H1 (cell line): ENCODE data around the gene CDC40. TPM values are rescaled to one million over a fixed set of nuclear protein-coding genes. Genes with fewer than 3 reads are reported as not detected.
A peak's percentile ranks its signal among the peaks of the same experiment; 100 is the strongest.

Source experiments
- ASH2L ChIP-seq: fragments of 200-600, 300-600 bp; sonication (generic); IDR thresholded peaks from one replicate; pipeline ENCODE4 v1.7.1; 2017; ENCODE audit warnings: low read length
- ATF3 ChIP-seq: IDR thresholded peaks from 2 replicates; pipeline ENCODE4 v1.6.1; 2011; ENCODE audit warnings: low read depth, mild to moderate bottlenecking, low read length; ENCODE audit not compliant: insufficient read depth
- BCL11A ChIP-seq, 2 experiments: IDR thresholded peaks; one replicate each; pipeline ENCODE4 v1.6.1; 2011; ENCODE audit warnings: low read depth in 2 of 2, low read length in 2 of 2, mild to moderate bottlenecking in 2 of 2
- BRCA1 ChIP-seq: IDR thresholded peaks from 2 replicates; pipeline ENCODE4 v1.6.1; 2012; ENCODE audit warnings: low read depth, low read length, improper control_type of control experiment
- CEBPB ChIP-seq: IDR thresholded peaks from 2 replicates; pipeline ENCODE4 v1.6.1; 2012; ENCODE audit warnings: low read depth, low read length
- CHD1 ChIP-seq: IDR thresholded peaks from 2 replicates; pipeline ENCODE4 v1.6.1; 2012; ENCODE audit warnings: low read depth, low read length, improper control_type of control experiment
- CHD2 ChIP-seq: IDR thresholded peaks from 2 replicates; pipeline ENCODE4 v1.6.1; 2012; ENCODE audit warnings: low read length, improper control_type of control experiment
- CREB1 ChIP-seq: IDR thresholded peaks from 2 replicates; pipeline ENCODE4 v1.6.1; 2012; ENCODE audit warnings: inconsistent platforms
- CTCF ChIP-seq, 3 experiments: IDR thresholded peaks; 1 replicate in 2 of 3; 2 replicates in 1 of 3; pipeline versions ENCODE4 v1.5.1 to v1.6.1; 2011; ENCODE audit warnings: low read length in 3 of 3, mild to moderate bottlenecking in 3 of 3, inconsistent platforms in 2 of 3, low read depth in 1 of 3, moderate library complexity in 1 of 3; ENCODE audit not compliant: insufficient read depth in 1 of 3; ENCODE audit errors: control extremely low read depth in 1 of 3
- E2F6 ChIP-seq: IDR thresholded peaks from 2 replicates; pipeline ENCODE4 v1.6.1; 2012; ENCODE audit warnings: inconsistent platforms
- FOSL1 ChIP-seq: IDR thresholded peaks from 2 replicates; pipeline ENCODE4 v1.6.1; 2011; ENCODE audit warnings: mild to moderate bottlenecking, low read depth, low read length, moderate library complexity; ENCODE audit not compliant: insufficient read depth
- HDAC6 ChIP-seq: IDR thresholded peaks from one replicate; pipeline ENCODE4 v1.7.1; 2012; ENCODE audit warnings: low read depth, mild to moderate bottlenecking, inconsistent platforms, low read length, moderate library complexity
- KDM5A ChIP-seq: fragments of 200-600 bp; IDR thresholded peaks from 2 replicates; pipeline ENCODE4 v1.7.1; 2012; ENCODE audit warnings: mild to moderate bottlenecking, low read length, inconsistent platforms, mixed read lengths
- MAFK ChIP-seq: IDR thresholded peaks from 2 replicates; pipeline ENCODE4 v1.6.1; 2012; ENCODE audit warnings: low read depth, mild to moderate bottlenecking, improper control_type of control experiment, low read length
- POLR2AphosphoS5 ChIP-seq: IDR thresholded peaks from 2 replicates; pipeline ENCODE4 v1.6.1; 2011; ENCODE audit warnings: low read depth, low read length
- RFX5 ChIP-seq: IDR thresholded peaks from 2 replicates; pipeline ENCODE4 v1.6.1; 2011; ENCODE audit warnings: low read depth, low read length, improper control_type of control experiment, borderline replicate concordance
- SIX5 ChIP-seq: IDR thresholded peaks from 2 replicates; pipeline ENCODE4 v1.6.1; 2011; ENCODE audit warnings: mild to moderate bottlenecking, low read depth, low read length
- SP2 ChIP-seq: IDR thresholded peaks from 2 replicates; pipeline ENCODE4 v1.6.1; 2012; ENCODE audit warnings: mild to moderate bottlenecking, low read length, inconsistent platforms
- TAF7 ChIP-seq: optimal IDR thresholded peaks from 2 replicates; pipeline ENCODE3; 2011; ENCODE audit warnings: low read depth, mild to moderate bottlenecking, inconsistent platforms, low read length, moderate library complexity, borderline replicate concordance
- TCF12 ChIP-seq: IDR thresholded peaks from 2 replicates; pipeline ENCODE4 v1.6.1; 2011; ENCODE audit warnings: low read depth, mild to moderate bottlenecking, low read length
- ZNF274 ChIP-seq: IDR thresholded peaks from 2 replicates; pipeline ENCODE4 v1.7.0; 2012; ENCODE audit warnings: low read length, borderline replicate concordance; ENCODE audit errors: extremely low read depth
- polyA plus RNA-seq, 7 experiments: library from polyadenylated mRNA; depleted of rRNA in 3 of 7; stranded (reverse) in 5 of 7; unstranded in 2 of 7; fragments of >200 nt in 5 of 7; fragments of 200-250 nt in 2 of 7; gene quantifications; 1 replicate in 5 of 7; 2 replicates in 1 of 7; 4 replicates in 1 of 7; pipeline versions ENCODE4 v1.2.1 to v1.2.3, GENCODE V29; 2011 to 2013; ENCODE audit warnings: missing spikeins in 2 of 7, mixed read lengths in 2 of 7
- total RNA-seq: library from RNA; stranded (reverse); fragmentation: NEBNext Ultra II Directional; extraction: Animal tissue kit (Norgen Biotek cat#: 25700); gene quantifications from 2 replicates; pipeline ENCODE4 v1.2.1, GENCODE V29; 2021
- TF ChIP-seq, protein P1 (sequence below): IDR thresholded peaks from 2 replicates; pipeline ENCODE4 v1.6.1; 2012; ENCODE audit warnings: inconsistent platforms

CDC40 gene
- total and polyA plus RNA-seq, 2 of the 8 experiments (the other 6 are each of a cell fraction or from before 2014, with no cell fraction given) = 7.3 to 27.2 TPM

DNA sequence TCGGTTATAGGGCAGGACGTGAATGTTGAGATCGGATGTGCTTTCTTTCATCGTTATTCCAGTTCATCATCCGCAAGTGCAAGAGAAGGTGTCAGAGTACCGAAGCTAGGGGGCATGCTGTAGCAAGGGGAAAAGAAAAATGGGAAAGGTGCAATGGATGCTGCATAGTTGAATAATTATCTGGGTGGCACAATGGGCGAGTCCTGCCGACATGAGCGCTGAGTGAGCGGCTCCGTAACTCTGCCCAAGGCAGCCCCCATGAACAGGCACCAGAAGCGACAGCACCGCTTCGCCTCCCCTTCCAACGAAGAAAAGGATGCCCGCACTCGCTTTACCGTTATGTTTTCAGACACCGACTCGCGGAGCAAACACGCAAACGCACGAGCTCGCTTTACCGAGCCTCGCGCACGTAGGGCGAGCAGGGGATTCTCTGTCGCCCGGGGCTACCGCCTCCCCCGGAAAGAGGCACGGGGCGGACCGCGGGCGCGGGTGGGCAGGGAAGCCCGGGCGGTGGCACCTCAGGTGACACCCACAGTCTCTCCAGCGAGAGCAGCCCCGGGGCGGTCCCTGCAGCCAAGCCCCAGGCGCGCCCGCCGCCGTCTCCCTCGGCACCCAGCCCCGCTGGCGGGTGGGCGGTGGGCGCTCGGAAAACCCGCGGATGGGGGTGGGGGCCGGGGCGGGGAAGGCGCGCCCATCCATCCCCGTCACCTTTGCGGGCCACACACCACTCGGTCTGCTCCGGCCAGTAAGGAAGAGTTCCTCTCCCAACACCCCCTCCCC lies 1.4 kb upstream of the CDC40 start (continued):
- no peak for TF ChIP-seq ATF3
- TF ChIP-seq HDAC6 = no peak
- TF ChIP-seq FOSL1 = no peak
- TF ChIP-seq TCF12 = no peak
- peak; percentile 7 to 63 (median 43) for TF ChIP-seq CTCF (IDR thresholded peaks at IDR 0.05; ENCODE audit: control extremely low read depth in 1 of 3, insufficient read depth in 1 of 3, low read depth in 1 of 3, low read length in 3 of 3)
- TF ChIP-seq TAF7 = no peak
- TF ChIP-seq BCL11A (IDR thresholded peaks at IDR 0.05; ENCODE audit: low read depth in 2 of 2, low read length in 2 of 2) = no peak
- TF ChIP-seq SP2 = no peak
- no peak for TF ChIP-seq RFX5
- TF ChIP-seq E2F6 = no peak
- no peak for TF ChIP-seq CHD1
- no peak for TF ChIP-seq CEBPB
- no peak for TF ChIP-seq BRCA1
- TF ChIP-seq KDM5A = no peak
- TF ChIP-seq ZNF274 = no peak
- TF ChIP-seq, protein P1, sequence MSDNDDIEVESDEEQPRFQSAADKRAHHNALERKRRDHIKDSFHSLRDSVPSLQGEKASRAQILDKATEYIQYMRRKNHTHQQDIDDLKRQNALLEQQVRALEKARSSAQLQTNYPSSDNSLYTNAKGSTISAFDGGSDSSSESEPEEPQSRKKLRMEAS = peak; percentile 25; the same call in 1 of the 2 replicates
- no peak for TF ChIP-seq CREB1
- no peak for TF ChIP-seq SIX5
- TF ChIP-seq ASH2L = peak; percentile 39
- no peak for TF ChIP-seq MAFK
- no peak for TF ChIP-seq POLR2AphosphoS5
- TF ChIP-seq CHD2 = no peak
